Stimulated activated CD4-positive, alpha-beta T cell treated with anti-CD3 and anti-CD28 coated beads, Interleukin-4, amount 100 ng/mL, for 1 hour (primary cell): ENCODE results near the gene ADAP1.
"Not testable (repeated sequence)": the region's sequence is repeated elsewhere in the genome, so short reads cannot be mapped to it uniquely, and the experiment has no call there.

Source experiments
- DNase-seq: peaks from one replicate; pipeline ENCODE4 v3.0.0-alpha.2; 2020

ADAP1 gene

GRCh38 chr7:974172-974571 is 19.7 kb upstream of the ADAP1 start:
- no peak for DNase-seq

GRCh38 chr7:973312-973711 is 18.8 kb upstream of the ADAP1 start:
- DNase-seq = no peak

- no peak for DNase-seq
These were observed 18.3 kb upstream of the ADAP1 start for GRCh38 chr7:972676-973309.

- no peak for DNase-seq
These were observed 17.6 kb upstream of the ADAP1 start for GRCh38 chr7:972110-972509.

GRCh38 chr7:970744-971143 is 16.3 kb upstream of the ADAP1 start:
- no peak for DNase-seq

GRCh38 chr7:969403-969802 is 14.9 kb upstream of the ADAP1 start:
- no peak for DNase-seq

GRCh38 chr7:968205-969105 is 14.0 kb upstream of the ADAP1 start:
- DNase-seq = no peak

GRCh38 chr7:967361-968082 is 13.0 kb upstream of the ADAP1 start:
- DNase-seq = no peak

- no peak for DNase-seq
These were observed 12.0 kb upstream of the ADAP1 start for GRCh38 chr7:966291-967069.

GRCh38 chr7:964401-965231 is 10.1 kb upstream of the ADAP1 start:
- no peak for DNase-seq

- DNase-seq = no peak
These were observed 9.0 kb upstream of the ADAP1 start for GRCh38 chr7:963236-964078.

GRCh38 chr7:962401-963081 is 8.1 kb upstream of the ADAP1 start:
- no peak for DNase-seq

GRCh38 chr7:961546-962400 is 7.3 kb upstream of the ADAP1 start:
- no peak for DNase-seq

- not testable (repeated sequence) for DNase-seq
These were observed 6.5 kb upstream of the ADAP1 start for GRCh38 chr7:960972-961371.

GRCh38 chr7:960269-960871 is 5.9 kb upstream of the ADAP1 start:
- DNase-seq = no peak

- DNase-seq = not testable (repeated sequence)
These were observed 5.3 kb upstream of the ADAP1 start for GRCh38 chr7:959740-960139.

- DNase-seq = no peak
These were observed 4.8 kb upstream of the ADAP1 start for GRCh38 chr7:959271-959670.

GRCh38 chr7:958221-959200 is 4.0 kb upstream of the ADAP1 start:
- no peak for DNase-seq
